HG02840 (cell line): ENCODE results near the gene CXCR2.
"Not testable (repeated sequence)": the region's sequence is repeated elsewhere in the genome, so short reads cannot be mapped to it uniquely, and the experiment has no call there.

Experiments used
- ATAC-seq: cut with Tn5 transposase; IDR thresholded peaks from one replicate; pipeline ENCODE4 v1.9.1; 2021; ENCODE audit warnings: mild to moderate bottlenecking, moderate library complexity, moderate number of reproducible peaks; ENCODE audit not compliant: unreplicated experiment, low FRiP score

The CXCR2 gene

GRCh38 chr2:218125626-218126080 lies at the start of gene CXCR2:
TSS of gene CXCR2 (plus strand) at chr2:218126028. CDS start at chr2:218134802, 8,774 bp downstream.
- ATAC-seq: no peak

- no peak for ATAC-seq
Observed at GRCh38 chr2:218077464-218078216, 48.2 kb upstream of the CXCR2 start.

- no peak for ATAC-seq
Observed at GRCh38 chr2:218079943-218080913, 45.6 kb upstream of the CXCR2 start.

GRCh38 chr2:218081063-218081462 lies 44.8 kb upstream of the CXCR2 start:
- ATAC-seq: no peak

- no peak for ATAC-seq
Observed at GRCh38 chr2:218081695-218082094, 44.1 kb upstream of the CXCR2 start.

GRCh38 chr2:218082586-218083351 lies 43.1 kb upstream of the CXCR2 start:
- ATAC-seq: no peak

GRCh38 chr2:218083352-218083676 lies 42.5 kb upstream of the CXCR2 start:
- ATAC-seq: no peak

GRCh38 chr2:218086478-218086877 lies 39.4 kb upstream of the CXCR2 start:
- ATAC-seq: no peak

GRCh38 chr2:218089259-218089658 lies 36.6 kb upstream of the CXCR2 start:
- ATAC-seq: no peak

- ATAC-seq: no peak
Observed at GRCh38 chr2:218091746-218092145, 34.1 kb upstream of the CXCR2 start.

GRCh38 chr2:218093879-218094278 lies 31.9 kb upstream of the CXCR2 start:
- ATAC-seq: no peak

GRCh38 chr2:218095853-218096252 lies 30.0 kb upstream of the CXCR2 start:
- no peak for ATAC-seq

GRCh38 chr2:218097975-218098374 lies 27.9 kb upstream of the CXCR2 start:
- ATAC-seq: no peak

- ATAC-seq: not testable (repeated sequence)
Observed at GRCh38 chr2:218108834-218109233, 17.0 kb upstream of the CXCR2 start.

GRCh38 chr2:218121789-218122188 lies 4.0 kb upstream of the CXCR2 start:
- ATAC-seq: not testable (repeated sequence)

- ATAC-seq: not testable (repeated sequence)
Observed at GRCh38 chr2:218122286-218122685, 3.5 kb upstream of the CXCR2 start.

GRCh38 chr2:218123986-218124385 lies 1.8 kb upstream of the CXCR2 start:
- no peak for ATAC-seq

- no peak for ATAC-seq
Observed at GRCh38 chr2:218125095-218125494, 733 bp upstream of the CXCR2 start.

GRCh38 chr2:218127929-218128455 lies 2.2 kb downstream of the CXCR2 start:
- ATAC-seq: no peak

- ATAC-seq: no peak
Observed at GRCh38 chr2:218128781-218129457, 3.1 kb downstream of the CXCR2 start.
